ENCODE measurements around the gene BEGAIN.

GRCh38 chr14:100604121-100604501 is 16.9 kb upstream of the BEGAIN start:
- TF ChIP-seq CTCF (IDR thresholded peaks at IDR 0.05; ENCODE audit: control extremely low read depth in 1 of 3, insufficient read depth in 1 of 3, low read depth in 1 of 3, low read length in 3 of 3) (no peak), BCL11A (IDR thresholded peaks at IDR 0.05; ENCODE audit: low read depth in 2 of 2, low read length in 2 of 2) (no peak), CREB1 (IDR thresholded peaks at IDR 0.05) (no peak), RNF2 (IDR thresholded peaks at IDR 0.05; ENCODE audit: borderline replicate concordance, low read depth, low read length, missing control alignments, poor library complexity, severe bottlenecking) (no peak), GABPA (IDR thresholded peaks at IDR 0.05; ENCODE audit: borderline replicate concordance, insufficient read depth, low read length) (no peak), HDAC2 (IDR thresholded peaks at IDR 0.05; ENCODE audit: borderline replicate concordance in 1 of 2, low read depth in 2 of 2, low read length in 2 of 2) (no peak), SIN3A (conservative IDR thresholded peaks at IDR 0.05 in 1 of 2, IDR thresholded peaks at IDR 0.05 in 1 of 2; ENCODE audit: low read depth in 1 of 2, low read length in 2 of 2) (no peak), ATF3 (IDR thresholded peaks at IDR 0.05; ENCODE audit: insufficient read depth, low read depth, low read length) (no peak), EZH2 (IDR thresholded peaks at IDR 0.05; ENCODE audit: low read depth, low read length, severe bottlenecking) (no peak), CHD2 (IDR thresholded peaks at IDR 0.05; ENCODE audit: low read length) (no peak), TAF1 (IDR thresholded peaks at IDR 0.05; ENCODE audit: low read depth, low read length) (no peak), RXRA (IDR thresholded peaks at IDR 0.05; ENCODE audit: insufficient read depth, low read depth, low read length) (no peak)
- TF ChIP-seq, protein P1, sequence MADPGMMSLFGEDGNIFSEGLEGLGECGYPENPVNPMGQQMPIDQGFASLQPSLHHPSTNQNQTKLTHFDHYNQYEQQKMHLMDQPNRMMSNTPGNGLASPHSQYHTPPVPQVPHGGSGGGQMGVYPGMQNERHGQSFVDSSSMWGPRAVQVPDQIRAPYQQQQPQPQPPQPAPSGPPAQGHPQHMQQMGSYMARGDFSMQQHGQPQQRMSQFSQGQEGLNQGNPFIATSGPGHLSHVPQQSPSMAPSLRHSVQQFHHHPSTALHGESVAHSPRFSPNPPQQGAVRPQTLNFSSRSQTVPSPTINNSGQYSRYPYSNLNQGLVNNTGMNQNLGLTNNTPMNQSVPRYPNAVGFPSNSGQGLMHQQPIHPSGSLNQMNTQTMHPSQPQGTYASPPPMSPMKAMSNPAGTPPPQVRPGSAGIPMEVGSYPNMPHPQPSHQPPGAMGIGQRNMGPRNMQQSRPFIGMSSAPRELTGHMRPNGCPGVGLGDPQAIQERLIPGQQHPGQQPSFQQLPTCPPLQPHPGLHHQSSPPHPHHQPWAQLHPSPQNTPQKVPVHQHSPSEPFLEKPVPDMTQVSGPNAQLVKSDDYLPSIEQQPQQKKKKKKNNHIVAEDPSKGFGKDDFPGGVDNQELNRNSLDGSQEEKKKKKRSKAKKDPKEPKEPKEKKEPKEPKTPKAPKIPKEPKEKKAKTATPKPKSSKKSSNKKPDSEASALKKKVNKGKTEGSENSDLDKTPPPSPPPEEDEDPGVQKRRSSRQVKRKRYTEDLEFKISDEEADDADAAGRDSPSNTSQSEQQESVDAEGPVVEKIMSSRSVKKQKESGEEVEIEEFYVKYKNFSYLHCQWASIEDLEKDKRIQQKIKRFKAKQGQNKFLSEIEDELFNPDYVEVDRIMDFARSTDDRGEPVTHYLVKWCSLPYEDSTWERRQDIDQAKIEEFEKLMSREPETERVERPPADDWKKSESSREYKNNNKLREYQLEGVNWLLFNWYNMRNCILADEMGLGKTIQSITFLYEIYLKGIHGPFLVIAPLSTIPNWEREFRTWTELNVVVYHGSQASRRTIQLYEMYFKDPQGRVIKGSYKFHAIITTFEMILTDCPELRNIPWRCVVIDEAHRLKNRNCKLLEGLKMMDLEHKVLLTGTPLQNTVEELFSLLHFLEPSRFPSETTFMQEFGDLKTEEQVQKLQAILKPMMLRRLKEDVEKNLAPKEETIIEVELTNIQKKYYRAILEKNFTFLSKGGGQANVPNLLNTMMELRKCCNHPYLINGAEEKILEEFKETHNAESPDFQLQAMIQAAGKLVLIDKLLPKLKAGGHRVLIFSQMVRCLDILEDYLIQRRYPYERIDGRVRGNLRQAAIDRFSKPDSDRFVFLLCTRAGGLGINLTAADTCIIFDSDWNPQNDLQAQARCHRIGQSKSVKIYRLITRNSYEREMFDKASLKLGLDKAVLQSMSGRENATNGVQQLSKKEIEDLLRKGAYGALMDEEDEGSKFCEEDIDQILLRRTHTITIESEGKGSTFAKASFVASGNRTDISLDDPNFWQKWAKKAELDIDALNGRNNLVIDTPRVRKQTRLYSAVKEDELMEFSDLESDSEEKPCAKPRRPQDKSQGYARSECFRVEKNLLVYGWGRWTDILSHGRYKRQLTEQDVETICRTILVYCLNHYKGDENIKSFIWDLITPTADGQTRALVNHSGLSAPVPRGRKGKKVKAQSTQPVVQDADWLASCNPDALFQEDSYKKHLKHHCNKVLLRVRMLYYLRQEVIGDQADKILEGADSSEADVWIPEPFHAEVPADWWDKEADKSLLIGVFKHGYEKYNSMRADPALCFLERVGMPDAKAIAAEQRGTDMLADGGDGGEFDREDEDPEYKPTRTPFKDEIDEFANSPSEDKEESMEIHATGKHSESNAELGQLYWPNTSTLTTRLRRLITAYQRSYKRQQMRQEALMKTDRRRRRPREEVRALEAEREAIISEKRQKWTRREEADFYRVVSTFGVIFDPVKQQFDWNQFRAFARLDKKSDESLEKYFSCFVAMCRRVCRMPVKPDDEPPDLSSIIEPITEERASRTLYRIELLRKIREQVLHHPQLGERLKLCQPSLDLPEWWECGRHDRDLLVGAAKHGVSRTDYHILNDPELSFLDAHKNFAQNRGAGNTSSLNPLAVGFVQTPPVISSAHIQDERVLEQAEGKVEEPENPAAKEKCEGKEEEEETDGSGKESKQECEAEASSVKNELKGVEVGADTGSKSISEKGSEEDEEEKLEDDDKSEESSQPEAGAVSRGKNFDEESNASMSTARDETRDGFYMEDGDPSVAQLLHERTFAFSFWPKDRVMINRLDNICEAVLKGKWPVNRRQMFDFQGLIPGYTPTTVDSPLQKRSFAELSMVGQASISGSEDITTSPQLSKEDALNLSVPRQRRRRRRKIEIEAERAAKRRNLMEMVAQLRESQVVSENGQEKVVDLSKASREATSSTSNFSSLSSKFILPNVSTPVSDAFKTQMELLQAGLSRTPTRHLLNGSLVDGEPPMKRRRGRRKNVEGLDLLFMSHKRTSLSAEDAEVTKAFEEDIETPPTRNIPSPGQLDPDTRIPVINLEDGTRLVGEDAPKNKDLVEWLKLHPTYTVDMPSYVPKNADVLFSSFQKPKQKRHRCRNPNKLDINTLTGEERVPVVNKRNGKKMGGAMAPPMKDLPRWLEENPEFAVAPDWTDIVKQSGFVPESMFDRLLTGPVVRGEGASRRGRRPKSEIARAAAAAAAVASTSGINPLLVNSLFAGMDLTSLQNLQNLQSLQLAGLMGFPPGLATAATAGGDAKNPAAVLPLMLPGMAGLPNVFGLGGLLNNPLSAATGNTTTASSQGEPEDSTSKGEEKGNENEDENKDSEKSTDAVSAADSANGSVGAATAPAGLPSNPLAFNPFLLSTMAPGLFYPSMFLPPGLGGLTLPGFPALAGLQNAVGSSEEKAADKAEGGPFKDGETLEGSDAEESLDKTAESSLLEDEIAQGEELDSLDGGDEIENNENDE (IDR thresholded peaks at IDR 0.05; ENCODE audit: insufficient replicate concordance, low read length): no peak
- TF ChIP-seq, protein P2, sequence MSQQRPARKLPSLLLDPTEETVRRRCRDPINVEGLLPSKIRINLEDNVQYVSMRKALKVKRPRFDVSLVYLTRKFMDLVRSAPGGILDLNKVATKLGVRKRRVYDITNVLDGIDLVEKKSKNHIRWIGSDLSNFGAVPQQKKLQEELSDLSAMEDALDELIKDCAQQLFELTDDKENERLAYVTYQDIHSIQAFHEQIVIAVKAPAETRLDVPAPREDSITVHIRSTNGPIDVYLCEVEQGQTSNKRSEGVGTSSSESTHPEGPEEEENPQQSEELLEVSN (IDR thresholded peaks at IDR 0.05): no peak

All from H1 (cell line).